Breast epithelium (tissue), 4 donors: ENCODE results near the gene ANKRD44. TPM values are rescaled to one million over a fixed set of nuclear protein-coding genes. Genes with fewer than 3 reads are reported as not detected.

Experiments
- DNase-seq, 2 donors: peaks; one replicate each; pipeline ENCODE4 v3.0.0-alpha.2; 2019; ENCODE audit warnings: low spot score in 2 of 2
- H3K27ac ChIP-seq, 2 donors: fragments of 200-600 bp; sonication (generic) in 1 of 2; one replicate each; pipeline ENCODE4 v1.5.1; 2016 to 2019; ENCODE audit warnings: mild to moderate bottlenecking in 1 of 2
- H3K27me3 ChIP-seq, 2 donors: fragments of 200-600 bp; sonication (generic) in 1 of 2; one replicate each; pipeline versions ENCODE4 v1.5.1 to v1.6.0; 2017 to 2019; ENCODE audit warnings: control low read depth in 1 of 2, mild to moderate bottlenecking in 1 of 2
- H3K36me3 ChIP-seq: fragments of 200-600 bp; one replicate; pipeline ENCODE4 v1.5.1; 2019
- H3K4me1 ChIP-seq, 2 donors: fragments of 200-600 bp; sonication (generic); one replicate each; pipeline ENCODE4 v1.5.1; 2016 to 2019; ENCODE audit warnings: control low read depth in 1 of 2
- H3K4me3 ChIP-seq, 3 donors: fragments of 200-600 bp; sonication (generic); 1 replicate in 2 of 3; 2 replicates in 1 of 3; pipeline ENCODE4 v1.5.1; 2016 to 2019; ENCODE audit warnings: mild to moderate bottlenecking in 3 of 3, moderate library complexity in 2 of 3
- H3K9me3 ChIP-seq, 2 donors: fragments of 200-600 bp; sonication (generic) in 1 of 2; one replicate each; pipeline ENCODE4 v1.5.1; 2016 to 2019; ENCODE audit warnings: control low read depth in 1 of 2
- POLR2A ChIP-seq: fragments of 450-650 bp; IDR thresholded peaks from one replicate; pipeline ENCODE4 v1.6.1; 2016; ENCODE audit warnings: antibody characterized with exemption, mild to moderate bottlenecking, moderate library complexity
- POLR2AphosphoS5 ChIP-seq, 3 donors: sonication (generic); formaldehyde crosslinking; IDR thresholded peaks; one replicate each; pipeline ENCODE4 v1.6.1; 2017; ENCODE audit warnings: antibody characterized with exemption in 3 of 3
- intact Hi-C: fragments of 100-400 bp; cut with DNase I; formaldehyde crosslinking; loops from one replicate; pipeline ENCODE4 v1.15.1; 2023; ENCODE audit warnings: low total_unique reads
- total RNA-seq, 3 donors: library from RNA; depleted of rRNA; stranded (reverse); fragments of >200 nt; gene quantifications; one replicate each; pipeline ENCODE4 v1.1.0, GENCODE V29; 2016
- TF ChIP-seq, protein P1 (sequence below), 3 donors: fragments of 450-650 bp; IDR thresholded peaks; one replicate each; pipeline ENCODE4 v1.5.1; 2016 to 2017; ENCODE audit warnings: antibody characterized with exemption in 3 of 3, mild to moderate bottlenecking in 3 of 3, moderate library complexity in 3 of 3

ANKRD44 gene
- total RNA-seq, 3 donors from 2014 or later, result 18.0 to 41.3 (median 19.9) TPM

DNA sequence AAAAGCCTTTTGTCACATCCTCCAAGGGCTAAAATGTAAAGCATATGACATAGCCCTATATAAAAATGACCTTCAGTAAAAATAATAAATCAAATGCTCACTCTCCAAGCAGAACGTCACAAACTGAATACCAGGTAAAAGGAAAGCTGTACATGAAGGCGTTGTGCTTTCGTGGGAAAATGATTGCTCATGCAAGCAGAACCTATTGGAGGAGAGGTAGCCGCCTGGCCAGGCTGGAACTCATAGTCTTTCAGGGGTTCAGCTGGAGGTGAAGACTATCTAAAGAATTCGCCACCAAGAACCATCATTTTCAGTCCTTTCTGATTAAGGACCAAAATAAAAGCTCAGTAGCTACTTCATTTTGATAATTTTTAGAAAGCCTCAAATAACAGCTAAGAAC is 44.7 kb downstream of the ANKRD44 start:
- Histone ChIP-seq H3K4me3 (no peak overlapping the region), H3K9me3 (no peaks in the 10 kb centered on the region), H3K36me3 (no peaks in the 10 kb centered on the region), H3K27ac (no peak overlapping the region), H3K27me3 (no peaks in the 10 kb centered on the region), H3K4me1 (no peaks in the 10 kb centered on the region)
- intact Hi-C loops, result no loop called here
- TF ChIP-seq POLR2AphosphoS5 (IDR thresholded peaks at IDR 0.05), result no peak
- TF ChIP-seq POLR2A, result no peak
- TF ChIP-seq, protein P1, sequence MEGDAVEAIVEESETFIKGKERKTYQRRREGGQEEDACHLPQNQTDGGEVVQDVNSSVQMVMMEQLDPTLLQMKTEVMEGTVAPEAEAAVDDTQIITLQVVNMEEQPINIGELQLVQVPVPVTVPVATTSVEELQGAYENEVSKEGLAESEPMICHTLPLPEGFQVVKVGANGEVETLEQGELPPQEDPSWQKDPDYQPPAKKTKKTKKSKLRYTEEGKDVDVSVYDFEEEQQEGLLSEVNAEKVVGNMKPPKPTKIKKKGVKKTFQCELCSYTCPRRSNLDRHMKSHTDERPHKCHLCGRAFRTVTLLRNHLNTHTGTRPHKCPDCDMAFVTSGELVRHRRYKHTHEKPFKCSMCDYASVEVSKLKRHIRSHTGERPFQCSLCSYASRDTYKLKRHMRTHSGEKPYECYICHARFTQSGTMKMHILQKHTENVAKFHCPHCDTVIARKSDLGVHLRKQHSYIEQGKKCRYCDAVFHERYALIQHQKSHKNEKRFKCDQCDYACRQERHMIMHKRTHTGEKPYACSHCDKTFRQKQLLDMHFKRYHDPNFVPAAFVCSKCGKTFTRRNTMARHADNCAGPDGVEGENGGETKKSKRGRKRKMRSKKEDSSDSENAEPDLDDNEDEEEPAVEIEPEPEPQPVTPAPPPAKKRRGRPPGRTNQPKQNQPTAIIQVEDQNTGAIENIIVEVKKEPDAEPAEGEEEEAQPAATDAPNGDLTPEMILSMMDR (IDR thresholded peaks at IDR 0.05), result no peak
- DNase-seq, result no peak

DNA sequence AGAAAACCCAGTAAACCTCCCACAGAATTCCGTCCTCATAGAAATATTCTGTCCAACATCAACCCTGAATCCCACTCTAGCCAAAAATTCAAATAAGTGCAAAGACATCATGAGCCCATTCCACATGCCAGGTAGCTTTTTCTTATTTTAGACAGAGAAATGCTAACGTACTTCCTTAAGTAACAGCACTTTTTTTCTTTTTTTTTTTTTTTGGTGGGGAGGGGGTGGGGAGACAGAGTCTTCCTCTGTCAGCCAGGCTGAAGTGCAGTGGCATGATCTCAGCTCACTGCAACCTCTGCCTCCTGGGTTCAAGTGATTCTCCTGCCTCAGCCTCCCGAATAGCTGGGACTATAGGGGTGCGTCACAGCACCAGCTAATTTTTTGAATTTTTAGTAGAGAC is 45.5 kb downstream of the ANKRD44 start:
- Histone ChIP-seq H3K9me3 (no peaks in the 10 kb centered on the region), H3K4me3 (no peak overlapping the region), H3K27me3 (no peaks in the 10 kb centered on the region), H3K27ac (no peak overlapping the region), H3K36me3 (no peaks in the 10 kb centered on the region), H3K4me1 (no peaks in the 10 kb centered on the region)
- no peak for DNase-seq
- TF ChIP-seq POLR2AphosphoS5 (IDR thresholded peaks at IDR 0.05) (no peak), POLR2A (no peak)
- TF ChIP-seq, protein P1 (IDR thresholded peaks at IDR 0.05), result no peak
- intact Hi-C loops, result no loop called here

DNA sequence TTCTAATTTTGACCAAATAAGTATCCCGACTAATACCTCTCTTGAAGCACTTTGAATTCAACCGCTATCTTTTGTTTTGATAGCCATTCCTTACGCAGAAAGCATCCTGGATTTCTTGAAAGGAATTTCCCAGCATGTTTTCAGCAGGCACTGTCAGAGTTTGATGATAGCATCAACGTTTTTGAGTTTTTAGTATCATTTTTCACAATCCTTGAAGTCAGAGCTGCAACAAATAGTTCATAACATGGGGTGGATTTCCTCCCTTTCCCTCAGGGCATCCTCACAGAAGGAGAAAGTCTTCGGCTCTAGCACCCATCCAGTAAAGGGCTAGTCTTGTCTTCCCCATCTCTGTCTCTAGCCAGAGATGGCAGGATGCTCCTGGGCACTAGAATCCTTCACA is 46.2 kb downstream of the ANKRD44 start:
- intact Hi-C loops, result no loop called here
- H3K4me1 ChIP-seq, result no peaks in the 10 kb centered on the region
- TF ChIP-seq POLR2AphosphoS5 (IDR thresholded peaks at IDR 0.05), result no peak
- TF ChIP-seq, protein P1 (IDR thresholded peaks at IDR 0.05), result no peak
- TF ChIP-seq POLR2A, result no peak
- no peak for DNase-seq
- H3K27me3 ChIP-seq, result no peaks in the 10 kb centered on the region
- no peak overlapping the region for H3K27ac ChIP-seq
- no peaks in the 10 kb centered on the region for H3K9me3 ChIP-seq
- no peaks in the 10 kb centered on the region for H3K36me3 ChIP-seq
- H3K4me3 ChIP-seq, result no peak overlapping the region

DNA sequence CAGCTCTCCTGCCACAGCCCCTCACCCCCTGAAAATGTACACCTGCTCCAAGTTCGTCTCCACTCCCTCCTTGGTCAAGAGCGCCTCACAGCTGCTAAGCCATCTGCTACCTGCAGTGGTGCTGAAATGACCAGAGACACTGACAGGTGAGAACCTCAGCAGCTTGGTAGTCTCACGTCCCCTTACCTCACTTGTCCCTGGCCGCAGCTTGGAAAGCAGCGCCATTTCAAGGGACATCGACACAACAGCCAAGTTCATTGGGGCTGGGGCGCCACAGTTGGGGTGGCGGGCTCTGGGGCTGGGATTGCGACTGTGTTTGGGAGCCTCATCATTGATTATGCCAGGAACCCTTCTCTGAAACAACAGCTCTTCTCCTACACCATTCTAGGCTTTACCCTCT is 47.5 kb downstream of the ANKRD44 start:
- Histone ChIP-seq H3K9me3 (no peaks in the 10 kb centered on the region), H3K4me1 (no peaks in the 10 kb centered on the region), H3K27ac (no peak overlapping the region), H3K27me3 (no peaks in the 10 kb centered on the region), H3K36me3 (no peaks in the 10 kb centered on the region), H3K4me3 (no peak overlapping the region)
- intact Hi-C loops, result no loop called here
- no peak for DNase-seq
- TF ChIP-seq POLR2A, result no peak
- TF ChIP-seq POLR2AphosphoS5 (IDR thresholded peaks at IDR 0.05), result no peak
- TF ChIP-seq, protein P1 (IDR thresholded peaks at IDR 0.05), result no peak

DNA sequence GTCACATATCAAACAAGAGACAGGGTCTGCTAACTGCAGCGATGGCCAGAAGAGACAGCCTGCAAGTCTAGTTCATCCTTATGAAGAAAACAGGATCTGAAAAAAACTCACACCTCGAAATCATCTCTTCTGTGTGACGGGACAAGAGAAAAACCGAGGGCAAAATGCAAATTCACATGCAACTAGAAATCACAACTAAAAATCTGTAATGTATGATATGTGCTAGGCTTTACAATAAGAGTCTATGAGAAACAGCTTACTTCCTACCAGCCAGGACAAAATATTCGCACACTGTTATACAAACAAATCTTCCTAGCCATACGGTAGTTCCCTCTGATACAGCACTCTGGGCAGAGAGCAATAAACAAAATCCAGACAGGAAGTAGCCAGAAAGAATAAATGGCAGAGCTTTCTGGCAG is 48.8 kb downstream of the ANKRD44 start:
- no peak for TF ChIP-seq POLR2A
- no peak for TF ChIP-seq POLR2AphosphoS5 (IDR thresholded peaks at IDR 0.05)
- TF ChIP-seq, protein P1 (IDR thresholded peaks at IDR 0.05), result no peak
- Histone ChIP-seq H3K36me3 (no peaks in the 10 kb centered on the region), H3K4me1 (no peaks in the 10 kb centered on the region), H3K27me3 (no peaks in the 10 kb centered on the region), H3K27ac (no peak overlapping the region), H3K4me3 (no peak overlapping the region), H3K9me3 (no peaks in the 10 kb centered on the region)
- intact Hi-C loops, result no loop called here
- no peak for DNase-seq
